ENCODE measurements around the gene STYK1. TPM values are rescaled to one million over a fixed set of nuclear protein-coding genes. Genes with fewer than 3 reads are reported as not detected.
"Not testable (repeated sequence)": the region's sequence is repeated elsewhere in the genome, so short reads cannot be mapped to it uniquely, and the experiment has no call there.

STYK1 gene
- total RNA-seq, 1 experiment from 2014 or later: not detected

- H3K36me3 ChIP-seq: no peaks in the 10 kb centered on the region
- no peak for DNase-seq
- no peak overlapping the region for H3K4me3 ChIP-seq
- H3K27me3 ChIP-seq: no peaks in the 10 kb centered on the region
- 0 out of 2 replicates have a peak, but pooled peaks cover 4% of the 10 kb centered on the region for H3K9me3 ChIP-seq (replicated peaks)
- no peaks in the 10 kb centered on the region for H3K4me1 ChIP-seq
- no peak overlapping the region for H3K27ac ChIP-seq
Observed at GRCh38 chr12:10654003-10654402, 19.8 kb downstream of the STYK1 start.

- H3K4me1 ChIP-seq: no peaks in the 10 kb centered on the region
- H3K27ac ChIP-seq: no peak overlapping the region
- H3K4me3 ChIP-seq: no peak overlapping the region
- H3K9me3 ChIP-seq (replicated peaks): 0 out of 2 replicates have a peak, but pooled peaks cover 4% of the 10 kb centered on the region
- no peaks in the 10 kb centered on the region for H3K36me3 ChIP-seq
- no peaks in the 10 kb centered on the region for H3K27me3 ChIP-seq
- DNase-seq: no peak
Observed at GRCh38 chr12:10652192-10652591, 21.7 kb downstream of the STYK1 start.

- H3K4me3 ChIP-seq; H3K27ac ChIP-seq; H3K4me1 ChIP-seq; DNase-seq; H3K36me3 ChIP-seq; H3K9me3 ChIP-seq (replicated peaks); H3K27me3 ChIP-seq: not testable (repeated sequence)
Observed at GRCh38 chr12:10646576-10646975, 27.3 kb downstream of the STYK1 start.

- H3K27ac ChIP-seq: no peak overlapping the region
- DNase-seq: no peak
- H3K36me3 ChIP-seq: no peaks in the 10 kb centered on the region
- H3K9me3 ChIP-seq (replicated peaks): no peaks in the 10 kb centered on the region; the same call in none of the 2 replicates
- H3K4me1 ChIP-seq: no peaks in the 10 kb centered on the region
- H3K27me3 ChIP-seq: no peaks in the 10 kb centered on the region
- H3K4me3 ChIP-seq: no peak overlapping the region
Observed at GRCh38 chr12:10645910-10646309, 27.9 kb downstream of the STYK1 start.

- Histone ChIP-seq H3K27ac (no peak overlapping the region), H3K4me1 (no peaks in the 10 kb centered on the region)
Observed at GRCh38 chr12:10641735-10642500, 31.9 kb downstream of the STYK1 start.

GRCh38 chr12:10638728-10639127 is 35.1 kb downstream of the STYK1 start:
- Histone ChIP-seq H3K36me3 (no peaks in the 10 kb centered on the region), H3K4me1 (peaks cover 14% of the 10 kb centered on the region), H3K27ac (no peak overlapping the region), H3K4me3 (no peak overlapping the region), H3K27me3 (no peaks in the 10 kb centered on the region), H3K9me3 (replicated peaks) (no peaks in the 10 kb centered on the region)
- DNase-seq: no peak

More at GRCh38 chr12:10641735-10642500, 31.9 kb downstream of the STYK1 start:
- no peak for DNase-seq
- Histone ChIP-seq H3K4me3 (no peak overlapping the region), H3K27me3 (no peaks in the 10 kb centered on the region), H3K9me3 (replicated peaks) (no peaks in the 10 kb centered on the region; the same call in none of the 2 replicates), H3K36me3 (no peaks in the 10 kb centered on the region)

- H3K9me3 ChIP-seq (replicated peaks): no peaks in the 10 kb centered on the region
- no peaks in the 10 kb centered on the region for H3K36me3 ChIP-seq
- H3K4me1 ChIP-seq: peaks cover 14% of the 10 kb centered on the region
- no peaks in the 10 kb centered on the region for H3K27me3 ChIP-seq
- no peak overlapping the region for H3K27ac ChIP-seq
- DNase-seq: no peak
- H3K4me3 ChIP-seq: no peak overlapping the region
Observed at GRCh38 chr12:10636611-10637010, 37.2 kb downstream of the STYK1 start.

GRCh38 chr12:10636124-10636523 is 37.7 kb downstream of the STYK1 start:
- H3K27ac ChIP-seq: no peak overlapping the region
- no peaks in the 10 kb centered on the region for H3K9me3 ChIP-seq (replicated peaks)
- DNase-seq: no peak
- H3K4me1 ChIP-seq: peaks cover 14% of the 10 kb centered on the region
- no peaks in the 10 kb centered on the region for H3K27me3 ChIP-seq
- H3K4me3 ChIP-seq: no peak overlapping the region
- H3K36me3 ChIP-seq: no peaks in the 10 kb centered on the region

- no peak for DNase-seq
- no peak overlapping the region for H3K27ac ChIP-seq
- H3K9me3 ChIP-seq (replicated peaks): no peaks in the 10 kb centered on the region
- H3K36me3 ChIP-seq: no peaks in the 10 kb centered on the region
- no peaks in the 10 kb centered on the region for H3K27me3 ChIP-seq
- peaks cover 14% of the 10 kb centered on the region for H3K4me1 ChIP-seq
- no peak overlapping the region for H3K4me3 ChIP-seq
Observed at GRCh38 chr12:10635306-10635705, 38.5 kb downstream of the STYK1 start.

GRCh38 chr12:10634427-10634826 is 39.4 kb downstream of the STYK1 start:
- DNase-seq: peak; percentile 31 to 44

GRCh38 chr12:10633541-10633940 is 40.3 kb downstream of the STYK1 start:
- Histone ChIP-seq H3K4me1 (peaks cover 14% of the 10 kb centered on the region), H3K27me3 (no peaks in the 10 kb centered on the region), H3K9me3 (replicated peaks) (no peaks in the 10 kb centered on the region), H3K4me3 (no peak overlapping the region), H3K36me3 (no peaks in the 10 kb centered on the region), H3K27ac (no peak overlapping the region)
- DNase-seq: no peak

More at GRCh38 chr12:10634427-10634826, 39.4 kb downstream of the STYK1 start:
- Histone ChIP-seq H3K36me3 (no peaks in the 10 kb centered on the region), H3K27ac (0 out of 2 replicates have a peak overlapping the region, but pooled peaks have one; percentile 9), H3K9me3 (replicated peaks) (no peaks in the 10 kb centered on the region), H3K4me3 (no peak overlapping the region), H3K27me3 (no peaks in the 10 kb centered on the region), H3K4me1 (peaks cover 14% of the 10 kb centered on the region)

GRCh38 chr12:10632226-10632625 is 41.6 kb downstream of the STYK1 start:
- Histone ChIP-seq H3K36me3 (no peaks in the 10 kb centered on the region), H3K4me1 (peaks cover 14% of the 10 kb centered on the region), H3K9me3 (replicated peaks) (no peaks in the 10 kb centered on the region), H3K4me3 (no peak overlapping the region), H3K27ac (no peak overlapping the region), H3K27me3 (no peaks in the 10 kb centered on the region)
- DNase-seq: no peak

- Histone ChIP-seq H3K36me3 (no peaks in the 10 kb centered on the region), H3K27ac (no peak overlapping the region), H3K4me3 (no peak overlapping the region), H3K27me3 (no peaks in the 10 kb centered on the region), H3K4me1 (peaks cover 8% of the 10 kb centered on the region), H3K9me3 (replicated peaks) (no peaks in the 10 kb centered on the region)
- DNase-seq: peak; percentile 59 to 74
Observed at GRCh38 chr12:10624605-10625004, 49.2 kb downstream of the STYK1 start.

GRCh38 chr12:10623131-10623530 is 50.7 kb downstream of the STYK1 start:
- H3K9me3 ChIP-seq (replicated peaks): no peaks in the 10 kb centered on the region
- no peaks in the 10 kb centered on the region for H3K36me3 ChIP-seq
- DNase-seq: no peak
- no peak overlapping the region for H3K27ac ChIP-seq
- no peak overlapping the region for H3K4me3 ChIP-seq
- H3K27me3 ChIP-seq: no peaks in the 10 kb centered on the region
- peaks cover 17% of the 10 kb centered on the region for H3K4me1 ChIP-seq

- DNase-seq: no peak
- no peaks in the 10 kb centered on the region for H3K9me3 ChIP-seq (replicated peaks)
- no peak overlapping the region for H3K27ac ChIP-seq
- H3K4me1 ChIP-seq: peaks cover 17% of the 10 kb centered on the region
- no peaks in the 10 kb centered on the region for H3K36me3 ChIP-seq
- no peak overlapping the region for H3K4me3 ChIP-seq
- no peaks in the 10 kb centered on the region for H3K27me3 ChIP-seq
Observed at GRCh38 chr12:10621278-10621677, 52.6 kb downstream of the STYK1 start.

All from SJCRH30 (cell line).